ENCODE data around the gene DENND2A. TPM values are rescaled to one million over a fixed set of nuclear protein-coding genes. Genes with fewer than 3 reads are reported as not detected.
"Not testable (repeated sequence)": the region's sequence is repeated elsewhere in the genome, so short reads cannot be mapped to it uniquely, and the experiment has no call there.

DENND2A gene
- total RNA-seq, 1 donor from 2014 or later = 1.0 TPM

DNA sequence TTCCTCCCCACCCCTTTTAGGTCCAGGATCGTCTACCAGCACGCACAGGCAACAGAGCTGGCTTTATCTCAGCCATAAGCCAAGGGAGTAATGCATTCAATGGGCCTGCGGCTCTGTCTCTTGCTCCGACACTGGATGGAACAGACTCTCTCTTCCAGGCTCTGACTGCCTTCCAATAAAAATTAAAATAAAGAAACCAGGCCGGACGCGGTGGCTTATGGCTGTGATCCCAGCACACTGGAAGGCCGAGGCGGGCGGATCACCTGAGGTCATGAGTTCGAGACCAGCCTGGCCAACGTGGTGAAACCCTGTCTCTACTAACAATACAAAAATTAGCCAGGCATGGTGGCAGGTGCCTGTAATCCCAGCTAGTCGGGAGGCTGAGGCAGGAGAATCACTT is 4.1 kb upstream of the DENND2A start:
- not testable (repeated sequence) for DNase-seq

DNA sequence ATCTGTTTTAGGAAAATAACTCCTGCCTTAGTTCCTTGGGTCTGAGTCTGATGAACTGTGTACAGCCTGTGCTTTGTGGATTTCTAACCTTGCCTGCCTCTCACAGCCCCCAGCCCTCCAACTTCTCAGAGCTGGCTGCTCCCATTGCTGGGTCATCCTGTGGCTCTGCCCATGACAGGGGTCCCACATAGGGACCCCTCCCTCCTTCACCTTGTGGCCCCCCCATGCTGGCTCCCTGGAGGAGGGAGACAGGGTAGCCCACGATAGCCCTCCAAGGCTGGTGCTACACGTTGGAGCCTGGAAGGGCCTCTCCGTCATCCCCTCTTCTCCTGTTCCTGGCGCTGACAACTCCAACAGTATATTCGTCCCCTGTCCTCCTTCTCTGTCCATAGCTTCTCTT is 2.8 kb upstream of the DENND2A start:
- DNase-seq = no peak

DNA sequence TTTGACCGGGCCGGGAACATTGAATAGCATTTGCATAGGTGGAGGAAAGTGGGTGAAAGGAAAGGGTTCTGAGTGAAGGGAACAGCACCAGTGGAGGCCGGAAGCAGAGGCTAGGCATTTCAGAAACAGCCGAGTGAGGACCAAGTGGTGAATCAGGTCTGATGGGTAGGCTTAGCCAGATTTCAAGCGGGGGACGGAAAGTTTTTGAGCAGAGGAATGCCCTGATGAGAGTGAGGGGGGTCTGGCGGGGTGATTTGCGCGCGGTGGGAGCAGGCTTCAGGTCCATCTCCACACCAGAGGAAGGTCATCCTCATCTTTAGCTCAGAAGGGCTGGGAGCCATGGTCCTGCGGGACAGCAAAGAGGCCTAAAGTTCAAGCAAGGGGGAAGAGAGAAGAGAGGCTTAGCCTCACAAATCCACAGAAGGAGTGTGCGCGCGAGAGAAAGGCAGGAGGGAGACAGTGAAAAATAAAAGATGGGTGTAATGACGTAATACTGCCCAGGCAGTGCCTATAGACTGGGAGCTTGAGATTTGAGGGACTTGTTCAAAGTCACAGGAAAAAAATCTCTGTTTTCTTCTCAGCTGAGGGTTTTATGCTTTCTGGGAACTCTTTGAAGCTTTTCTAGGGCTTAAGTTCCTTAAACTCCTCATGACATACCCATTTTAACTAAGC is 1.0 kb upstream of the DENND2A start:
- no peak for DNase-seq

DNA sequence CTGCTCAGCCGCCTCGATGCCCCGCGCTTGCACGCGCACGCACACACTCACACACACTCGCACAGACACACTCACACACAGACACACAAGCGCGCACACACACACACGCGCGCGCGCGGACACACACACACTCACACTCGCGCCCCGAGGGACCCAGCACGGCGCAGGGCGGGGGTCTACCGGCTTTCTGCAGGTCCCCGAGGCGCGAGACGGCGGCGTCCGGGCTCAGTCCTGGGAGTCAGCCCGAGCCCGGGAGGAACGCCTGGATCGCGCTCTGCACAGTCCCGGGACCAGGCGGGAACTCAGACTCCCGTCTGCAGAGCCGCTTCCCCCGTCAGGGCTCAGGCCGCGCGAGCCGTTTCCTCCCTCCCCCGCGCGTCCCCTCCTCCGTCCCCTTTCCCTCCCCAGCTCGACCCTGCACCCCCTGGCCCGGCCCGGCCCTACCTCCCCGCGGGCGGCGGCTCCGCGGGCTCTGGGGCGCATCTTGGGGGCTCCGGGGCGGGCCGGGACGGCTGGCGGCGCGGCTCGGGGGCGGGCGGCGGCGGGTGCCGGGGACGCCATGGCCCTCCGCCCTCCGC is 464 bp downstream of the DENND2A start:
- DNase-seq = no peak

DNA sequence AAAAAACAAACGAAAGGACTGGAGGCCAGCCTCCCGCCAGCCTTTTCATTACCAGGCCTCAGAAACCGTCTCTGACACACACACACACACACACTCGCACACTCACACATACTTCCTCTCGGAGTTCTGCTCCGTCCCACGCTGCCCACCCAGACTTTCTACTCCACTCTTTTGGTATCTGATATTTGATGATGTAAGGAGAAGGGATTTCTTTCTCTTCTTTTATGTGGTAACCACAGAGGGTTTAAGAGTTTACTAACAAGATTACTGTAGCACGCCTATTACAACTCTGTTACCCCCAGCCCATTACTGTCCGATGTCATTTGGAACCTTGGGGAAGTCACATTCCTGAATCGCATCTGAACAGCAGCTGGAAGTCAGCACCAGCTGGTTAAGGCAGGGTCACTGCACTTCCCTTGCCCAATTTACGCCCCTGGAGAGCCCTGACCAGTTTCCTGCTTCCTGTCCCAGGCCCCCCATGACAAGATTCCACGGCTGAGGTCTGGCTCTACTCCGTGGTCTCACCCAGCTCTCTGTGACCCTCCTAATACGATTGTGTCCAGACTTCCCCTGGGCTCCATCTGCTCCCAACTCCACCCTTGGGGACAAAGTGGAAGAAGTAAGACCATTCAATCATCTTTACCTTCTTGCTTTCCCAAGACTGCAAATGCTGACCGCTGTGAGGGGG is 1.1 kb downstream of the DENND2A start:
- no peak for DNase-seq

DNA sequence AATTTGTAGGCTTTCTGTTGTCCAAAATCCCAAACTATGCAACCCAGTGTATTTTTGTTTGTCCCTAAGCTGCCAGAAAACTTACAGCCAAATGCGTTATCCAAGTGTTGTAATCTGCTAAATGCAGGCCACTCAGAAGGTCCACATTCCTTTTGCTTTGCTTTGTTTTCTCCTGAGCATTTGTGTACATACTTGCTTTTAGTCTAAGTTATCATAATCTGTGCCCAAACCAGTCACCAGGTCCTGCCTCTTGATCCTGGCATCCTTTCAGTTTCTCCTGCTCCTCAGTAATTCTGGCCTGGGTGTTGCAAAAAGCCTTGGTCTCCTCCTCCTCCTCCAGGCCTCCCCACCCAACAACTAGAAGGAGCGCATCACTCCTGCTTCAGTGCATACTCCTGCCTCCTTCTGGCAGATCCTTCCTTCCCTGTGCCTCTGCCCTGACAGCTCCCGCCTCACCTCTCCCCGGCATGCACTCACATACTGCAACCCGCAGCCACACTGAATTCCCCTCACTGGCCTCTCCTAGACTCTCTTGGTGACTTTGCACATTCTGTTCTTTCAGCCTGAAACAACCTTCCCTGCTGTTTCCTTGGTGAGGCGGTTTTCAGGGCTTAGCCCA is 2.3 kb downstream of the DENND2A start:
- DNase-seq = no peak

DNA sequence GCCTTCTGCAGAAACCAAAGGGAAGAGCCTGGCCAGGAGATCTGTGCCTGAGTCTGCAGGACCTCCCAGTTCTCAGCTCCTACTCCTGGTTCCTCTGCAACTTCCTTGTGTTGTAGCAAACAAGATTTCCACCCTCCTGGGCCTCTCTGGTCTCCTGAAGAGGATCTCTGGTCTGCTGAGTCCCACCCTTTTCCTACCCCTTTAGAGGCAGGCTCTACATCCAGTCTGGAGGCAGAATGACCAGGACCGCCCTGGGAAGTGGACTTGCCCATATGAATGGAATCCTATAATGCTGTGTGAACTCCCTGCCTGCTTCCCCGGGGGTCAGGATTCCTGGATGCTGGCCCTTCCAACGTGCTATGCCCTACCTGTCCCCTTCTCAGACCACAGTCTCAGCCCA is 3.2 kb downstream of the DENND2A start:
- no peak for DNase-seq

DNA sequence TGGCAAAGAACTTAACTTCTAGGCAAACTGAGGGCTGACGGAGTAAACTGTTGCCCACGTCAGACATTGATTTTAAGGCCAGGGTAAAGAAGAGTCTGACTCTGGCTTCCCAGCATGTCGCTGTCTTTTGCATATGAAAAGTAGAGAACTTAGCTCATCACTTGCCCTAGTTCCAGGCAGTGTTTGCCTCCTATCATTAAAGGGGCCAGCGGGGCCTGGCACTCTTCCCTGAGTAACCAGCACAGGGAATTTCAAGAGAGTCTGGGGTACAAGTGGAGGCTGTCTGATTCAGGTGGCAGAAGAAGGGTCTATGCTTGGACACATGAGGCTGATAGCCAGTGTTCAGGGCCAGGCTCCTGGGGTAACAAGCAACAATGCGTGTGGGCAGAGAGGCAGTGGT is 4.8 kb downstream of the DENND2A start:
- no peak for DNase-seq

DNA sequence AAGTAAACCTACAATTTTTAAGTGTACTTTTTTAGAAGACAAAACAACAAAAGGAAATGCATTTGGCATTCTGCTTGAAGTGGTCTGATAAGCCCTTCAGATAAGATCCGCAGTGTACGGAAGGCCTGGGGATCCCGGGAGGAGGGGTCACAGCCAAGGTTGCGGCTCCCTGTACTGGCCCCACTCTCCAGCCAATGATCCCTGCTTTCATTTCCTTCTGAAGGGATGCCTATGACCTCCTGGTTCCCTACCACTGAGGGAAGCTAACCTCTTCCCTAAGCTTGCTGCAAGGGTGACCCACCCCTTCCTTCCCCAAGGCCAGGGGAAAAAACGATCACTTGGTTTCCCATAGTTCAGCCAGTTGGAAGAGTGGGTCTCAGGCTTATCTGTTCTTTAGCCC is 5.3 kb downstream of the DENND2A start:
- no peak for DNase-seq

DNA sequence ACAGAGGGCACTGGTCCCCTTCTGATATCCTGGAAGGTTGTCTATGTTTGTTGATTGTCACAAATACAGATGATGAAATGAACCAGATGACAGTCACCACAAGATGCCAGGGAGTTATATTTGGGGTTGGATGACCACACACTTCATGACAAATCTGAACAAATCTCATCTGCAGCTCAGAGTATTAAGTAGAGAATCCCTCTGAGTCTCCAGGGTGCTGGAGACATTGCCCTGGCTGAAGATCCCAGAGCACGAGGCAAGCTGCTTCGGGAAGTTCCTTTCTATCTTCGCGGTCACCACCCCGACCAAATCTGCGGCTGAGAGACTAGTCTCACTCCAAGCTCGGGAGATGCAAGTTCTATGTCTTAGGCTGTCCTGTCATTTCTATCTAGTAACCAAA is 9.0 kb downstream of the DENND2A start:
- no peak for DNase-seq

DNA sequence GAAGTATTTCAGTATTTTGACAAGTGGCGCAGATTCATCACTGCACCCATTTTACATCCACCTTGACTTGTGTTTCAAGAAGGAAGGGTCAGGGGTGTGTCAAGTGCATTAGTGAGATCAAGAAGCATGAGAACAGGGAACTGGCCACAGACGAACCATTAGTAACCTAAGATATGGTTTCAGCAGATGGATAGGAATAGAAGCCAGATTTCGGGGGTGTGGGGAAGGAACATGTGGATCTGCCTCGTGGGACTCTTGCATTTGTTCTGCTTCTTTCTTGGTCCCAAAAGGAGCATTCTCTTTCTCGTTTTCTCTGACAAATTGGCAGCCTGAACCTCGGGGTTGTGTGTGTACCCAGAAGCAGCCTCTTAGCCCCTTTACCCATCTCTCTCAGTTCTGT is 9.6 kb downstream of the DENND2A start:
- no peak for DNase-seq

DNA sequence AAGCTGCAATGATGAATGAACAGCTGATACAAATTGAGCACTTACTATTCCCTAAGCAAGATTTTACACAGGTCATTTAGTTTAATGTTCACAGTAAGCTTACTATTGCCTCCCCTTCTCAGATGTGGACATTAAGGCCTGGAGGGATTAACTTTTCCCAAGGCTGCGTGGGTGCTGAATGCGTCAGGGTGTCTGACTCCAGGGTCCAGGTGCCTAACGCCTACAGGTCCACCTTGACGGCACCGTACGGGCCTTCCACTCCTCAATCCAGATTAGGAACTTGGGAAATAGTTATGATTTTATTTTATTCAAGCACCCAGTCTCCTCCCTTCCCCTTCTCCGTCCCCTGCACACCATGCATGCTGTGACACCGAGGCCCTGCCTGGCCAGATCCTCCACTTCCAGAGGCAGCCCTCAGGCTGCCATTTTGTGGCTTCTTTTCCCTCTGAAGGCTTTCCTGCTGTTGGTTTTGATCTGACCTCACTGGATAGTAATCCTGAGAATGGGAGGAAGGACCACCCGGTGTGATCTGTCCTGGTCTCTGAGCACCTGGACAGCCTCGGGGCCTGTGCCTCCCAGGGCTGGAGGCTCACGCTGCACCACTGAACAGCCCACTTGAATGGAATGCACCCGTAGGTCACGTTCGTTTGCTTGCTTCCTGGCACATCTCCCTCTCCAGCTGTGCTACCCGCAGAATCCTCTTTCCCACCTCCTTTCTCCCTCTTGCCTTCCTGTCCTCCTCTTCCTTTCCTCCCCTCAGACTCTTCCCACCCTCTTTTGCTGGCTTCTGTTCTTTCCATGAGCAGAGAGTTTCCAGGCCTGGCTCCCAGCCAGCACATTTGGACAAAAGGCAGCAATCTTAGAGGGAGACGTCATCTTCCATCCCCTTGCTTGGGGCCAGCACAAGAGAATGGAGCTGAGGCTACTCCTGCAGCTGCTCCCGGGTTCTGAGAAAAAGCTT is 14.4 kb downstream of the DENND2A start:
- peak; percentile 66 for DNase-seq

DNA sequence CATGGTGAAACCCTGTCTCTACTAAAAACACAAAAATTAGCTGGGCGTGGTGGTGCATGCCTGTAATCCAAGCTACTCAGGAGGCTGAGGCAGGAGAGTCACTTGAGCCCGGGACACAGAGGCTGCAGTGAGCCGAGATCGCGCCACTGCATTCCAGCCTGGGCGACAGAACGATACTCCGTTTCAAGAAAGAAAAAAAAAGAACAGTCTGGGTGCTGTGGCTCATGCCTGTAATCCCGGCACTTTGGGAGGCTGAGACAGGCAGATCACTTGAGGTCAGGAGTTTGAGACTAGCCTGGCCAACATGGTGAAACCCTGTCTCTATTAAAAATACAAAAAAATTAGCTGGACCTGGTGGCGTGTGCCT is 15.4 kb downstream of the DENND2A start:
- DNase-seq = not testable (repeated sequence)

DNA sequence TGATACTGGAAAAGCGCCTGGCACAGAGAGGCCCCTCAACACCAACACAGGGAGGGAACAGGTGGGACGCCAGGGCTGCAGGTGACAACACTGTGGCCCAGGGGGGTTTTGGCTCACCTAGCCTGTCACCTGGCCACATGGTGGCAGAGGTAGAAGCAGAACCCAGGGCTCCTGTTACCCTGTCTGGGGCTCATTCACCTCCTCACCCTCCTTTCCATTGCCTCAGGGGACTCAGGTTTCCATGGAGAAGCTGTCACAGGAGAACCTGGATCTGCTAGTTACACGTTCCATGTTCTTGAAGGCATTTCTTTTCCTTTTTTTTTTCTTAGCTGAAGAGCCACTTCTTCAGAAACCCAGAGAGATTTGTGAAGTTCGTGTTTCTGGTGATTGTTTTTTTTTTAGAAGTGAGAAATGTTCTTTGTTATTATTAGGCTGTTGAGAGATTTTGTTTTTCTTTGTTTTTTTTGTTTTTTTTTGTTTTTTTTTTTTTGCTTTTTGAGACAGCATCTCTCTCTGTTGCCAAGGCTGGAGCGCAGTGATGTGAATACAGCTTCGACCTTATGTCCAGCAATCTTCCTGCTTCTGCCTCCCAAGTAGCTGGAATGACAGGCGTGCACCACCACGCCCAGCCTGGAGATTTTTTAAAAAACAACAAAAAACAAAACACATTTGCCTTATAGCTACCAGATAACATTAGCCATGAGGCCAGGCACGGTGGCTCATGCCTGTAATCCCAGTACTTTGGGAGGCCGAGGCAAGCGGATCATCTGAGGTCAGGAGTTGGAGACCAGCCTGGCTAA is 16.0 kb downstream of the DENND2A start:
- DNase-seq = no peak

DNA sequence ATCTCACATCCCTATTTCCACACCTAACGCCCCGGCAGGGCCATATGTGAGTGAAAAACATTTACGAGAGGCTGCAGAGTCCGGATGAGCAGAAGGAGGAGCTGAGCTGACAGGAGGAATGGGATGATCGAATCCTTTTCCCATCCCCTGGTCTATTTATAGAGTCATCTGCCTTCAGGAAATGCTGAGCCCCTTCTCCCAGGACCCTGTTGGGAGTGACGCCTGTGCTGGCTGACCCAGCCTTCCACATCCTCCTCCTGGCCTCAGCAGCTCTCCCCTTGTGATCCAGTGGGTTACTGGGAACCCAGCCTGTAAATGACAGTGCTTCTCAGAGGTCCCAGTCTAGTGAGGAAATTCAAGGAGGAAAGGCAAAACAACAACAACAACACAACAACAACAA is 16.6 kb downstream of the DENND2A start:
- no peak for DNase-seq

DNA sequence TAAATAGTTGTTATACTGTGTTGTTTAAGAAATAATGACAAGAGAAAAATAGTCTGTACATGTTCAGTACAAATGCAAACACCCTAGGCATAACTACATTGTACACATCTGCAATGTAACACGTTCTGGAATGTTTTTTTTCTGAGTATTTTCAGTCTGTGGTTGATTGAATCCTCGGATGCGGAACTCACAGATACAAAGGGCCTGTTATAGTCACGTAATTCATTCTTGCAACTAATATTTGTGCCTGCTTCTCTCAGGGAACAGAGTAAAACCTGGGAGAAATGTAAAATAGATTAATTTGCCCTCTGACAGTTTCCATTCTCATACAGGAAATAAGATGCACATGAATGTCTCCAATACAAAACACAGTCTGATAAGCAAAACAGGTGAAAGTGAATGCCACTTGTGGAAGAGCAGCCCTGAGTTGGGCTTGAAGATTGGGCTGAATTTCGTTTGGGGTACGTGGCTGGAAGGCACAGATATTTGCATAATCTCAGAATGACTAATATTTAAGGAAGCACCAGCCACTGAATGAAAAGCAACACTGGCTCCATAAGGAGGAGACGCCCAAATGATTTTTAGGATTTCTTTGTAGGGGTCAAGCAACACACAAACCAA is 19.1 kb downstream of the DENND2A start:
- DNase-seq = no peak

DNA sequence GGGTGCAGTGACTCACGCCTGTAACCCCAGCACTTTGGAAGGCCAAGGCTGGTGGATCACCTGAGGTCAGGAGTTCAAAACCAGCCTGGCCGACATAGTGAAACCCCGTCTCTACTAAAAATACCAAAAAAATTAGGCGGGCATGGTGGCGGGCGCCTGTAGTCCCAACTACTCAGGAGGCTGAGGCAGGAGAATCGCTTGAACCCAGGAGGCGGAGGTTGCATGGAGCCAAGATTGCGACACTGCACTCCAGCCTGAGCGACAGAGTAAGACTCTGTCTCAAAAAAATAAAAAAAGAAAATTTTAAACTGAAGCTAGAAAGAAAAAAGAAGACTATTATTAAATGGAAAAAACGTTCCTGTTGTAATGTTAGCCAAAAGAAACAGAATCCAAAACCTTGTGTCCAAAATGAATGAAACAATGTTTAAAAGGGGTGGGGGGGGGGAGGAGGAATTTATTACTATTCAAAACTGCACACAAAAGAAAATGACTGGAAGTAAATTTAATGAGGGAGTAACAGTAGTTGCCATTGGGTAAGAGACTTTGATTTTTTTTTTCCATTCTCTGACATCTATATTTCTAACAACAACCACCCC is 20.6 kb downstream of the DENND2A start:
- DNase-seq = not testable (repeated sequence)

DNA sequence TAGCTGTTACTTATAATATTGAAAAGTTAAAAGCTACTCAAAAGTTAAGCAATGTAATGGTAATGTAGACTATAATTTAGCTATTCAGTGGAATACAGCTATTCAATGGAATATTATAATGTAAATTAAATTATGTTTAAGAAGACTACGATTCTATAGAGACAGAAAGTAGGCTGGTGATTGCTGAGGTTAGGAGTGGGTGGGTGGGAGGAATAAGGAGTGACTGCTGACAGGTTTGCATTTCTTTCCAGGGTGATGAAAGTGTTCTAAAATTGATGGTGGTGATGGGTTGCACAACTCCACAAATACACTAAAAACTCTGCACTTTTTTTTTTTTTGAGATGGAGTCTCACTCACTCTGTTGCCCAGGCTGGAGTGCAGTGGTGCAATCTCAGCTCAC is 21.4 kb downstream of the DENND2A start:
- no peak for DNase-seq

DNA sequence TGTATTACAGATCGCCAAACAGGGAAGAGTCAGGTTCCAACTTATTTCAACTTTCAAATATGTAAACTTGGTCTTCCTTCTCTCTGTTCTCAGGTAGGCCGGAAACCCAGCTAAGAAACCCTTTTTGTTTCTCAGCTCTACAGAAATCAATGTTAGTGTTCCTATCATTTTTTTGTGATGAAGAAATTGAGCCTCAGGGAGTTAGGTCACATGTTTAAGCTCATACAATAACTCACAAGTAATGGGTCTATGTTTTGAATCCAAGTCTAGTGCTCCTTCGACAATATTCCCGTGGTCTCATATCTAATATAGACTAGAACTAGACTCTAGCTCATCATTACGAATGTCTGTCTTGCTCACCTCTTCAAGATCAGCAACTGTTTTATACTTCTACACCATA is 22.3 kb downstream of the DENND2A start:
- DNase-seq = no peak

DNA sequence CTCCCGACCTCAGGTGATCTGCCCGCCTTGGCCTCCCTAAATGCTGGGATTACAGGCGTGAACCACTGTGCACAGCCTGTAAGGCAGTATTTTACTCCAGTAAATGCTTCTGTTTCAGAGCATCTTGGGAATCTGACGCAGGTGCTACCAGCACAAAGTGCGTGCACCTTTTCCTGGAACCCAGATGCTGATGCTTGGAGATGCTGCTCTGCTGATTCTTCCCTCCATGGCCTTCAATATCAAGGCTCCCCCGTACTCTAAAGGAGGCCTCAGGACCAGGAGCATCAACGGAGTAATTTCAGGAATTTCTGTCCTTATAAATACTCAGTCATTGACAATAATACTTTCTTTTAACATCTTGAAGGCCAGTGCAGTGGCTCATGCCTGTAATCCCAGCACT is 23.5 kb downstream of the DENND2A start:
- no peak for DNase-seq

DNA sequence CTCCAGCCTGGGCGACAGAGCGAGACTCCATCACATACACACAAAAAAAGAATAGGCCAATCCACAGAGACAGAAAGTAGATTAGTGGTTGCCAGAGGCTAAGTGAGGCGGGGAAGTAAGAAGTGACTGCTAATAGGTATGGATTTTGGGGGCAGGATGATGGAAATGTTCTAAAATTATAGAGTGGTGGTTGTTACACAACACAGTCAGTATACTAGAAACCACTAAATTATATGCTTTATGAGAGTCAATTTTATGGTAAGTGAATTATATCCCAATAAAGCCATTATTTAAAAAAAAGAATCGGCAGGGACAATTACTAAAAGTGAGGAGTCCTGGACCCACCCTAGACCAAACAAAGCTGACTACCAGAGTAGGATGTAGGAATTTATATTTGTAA is 24.3 kb downstream of the DENND2A start:
- DNase-seq = no peak
